Measurements from ENCODE around the gene STARD3NL.

The STARD3NL gene

GRCh38 chr7:38182450-38182849, 4.4 kb downstream of the STARD3NL start:
- Histone ChIP-seq H3K4me2 (no peak overlapping the region), H3K79me2 (ENCODE audit: insufficient read depth, low read depth) (0 out of 2 replicates have a peak, but pooled peaks cover 11% of the 10 kb centered on the region), H3K27ac (no peak overlapping the region)

GRCh38 chr7:38185395-38186307, 7.6 kb downstream of the STARD3NL start:
- no peaks in the 10 kb centered on the region for H4K20me1 ChIP-seq (ENCODE audit: insufficient read depth)
- H2AFZ ChIP-seq (ENCODE audit: low read depth), result no peak overlapping the region
- TF ChIP-seq CTCF (conservative IDR thresholded peaks at IDR 0.05; ENCODE audit: low read depth, low read length), result no peak
- H3K79me2 ChIP-seq (ENCODE audit: insufficient read depth, low read depth), result 0 out of 2 replicates have a peak, but pooled peaks cover 14% of the 10 kb centered on the region
- no peak overlapping the region for H3K27ac ChIP-seq
- no peak overlapping the region for H3K4me2 ChIP-seq
- peaks cover 21% of the 10 kb centered on the region for H3K4me1 ChIP-seq (ENCODE audit: low read depth, poor library complexity, severe bottlenecking)
- H3K4me3 ChIP-seq (IDR thresholded peaks at IDR 0.05; ENCODE audit: insufficient read depth, low read depth, low read length), result no peak overlapping the region
- H3K36me3 ChIP-seq (ENCODE audit: insufficient read depth), result no peaks in the 10 kb centered on the region
- H3K9ac ChIP-seq, result no peak overlapping the region
- H3K27me3 ChIP-seq (ENCODE audit: insufficient read depth, low read depth), result no peaks in the 10 kb centered on the region

More at GRCh38 chr7:38182450-38182849, 4.4 kb downstream of the STARD3NL start:
- Histone ChIP-seq H2AFZ (ENCODE audit: low read depth) (no peak overlapping the region), H3K36me3 (ENCODE audit: insufficient read depth) (no peaks in the 10 kb centered on the region), H3K9ac (no peak overlapping the region), H3K4me3 (IDR thresholded peaks at IDR 0.05; ENCODE audit: insufficient read depth, low read depth, low read length) (no peak overlapping the region), H4K20me1 (ENCODE audit: insufficient read depth) (no peaks in the 10 kb centered on the region), H3K4me1 (ENCODE audit: low read depth, poor library complexity, severe bottlenecking) (peaks cover 14% of the 10 kb centered on the region), H3K27me3 (ENCODE audit: insufficient read depth, low read depth) (no peaks in the 10 kb centered on the region)
- no peak for TF ChIP-seq CTCF (conservative IDR thresholded peaks at IDR 0.05; ENCODE audit: low read depth, low read length)

GRCh38 chr7:38186593-38187314, 8.7 kb downstream of the STARD3NL start:
- H3K4me3 ChIP-seq (IDR thresholded peaks at IDR 0.05; ENCODE audit: insufficient read depth, low read depth, low read length), result no peak overlapping the region
- H3K4me1 ChIP-seq (ENCODE audit: low read depth, poor library complexity, severe bottlenecking), result peaks cover 22% of the 10 kb centered on the region
- H3K36me3 ChIP-seq (ENCODE audit: insufficient read depth), result no peaks in the 10 kb centered on the region
- H3K79me2 ChIP-seq (ENCODE audit: insufficient read depth, low read depth), result 0 out of 2 replicates have a peak, but pooled peaks cover 14% of the 10 kb centered on the region
- no peak overlapping the region for H3K9ac ChIP-seq
- no peak for TF ChIP-seq CTCF (conservative IDR thresholded peaks at IDR 0.05; ENCODE audit: low read depth, low read length)
- no peaks in the 10 kb centered on the region for H3K27me3 ChIP-seq (ENCODE audit: insufficient read depth, low read depth)
- H2AFZ ChIP-seq (ENCODE audit: low read depth), result no peak overlapping the region
- H3K4me2 ChIP-seq, result no peak overlapping the region
- H4K20me1 ChIP-seq (ENCODE audit: insufficient read depth), result no peaks in the 10 kb centered on the region
- H3K27ac ChIP-seq, result no peak overlapping the region

DNA sequence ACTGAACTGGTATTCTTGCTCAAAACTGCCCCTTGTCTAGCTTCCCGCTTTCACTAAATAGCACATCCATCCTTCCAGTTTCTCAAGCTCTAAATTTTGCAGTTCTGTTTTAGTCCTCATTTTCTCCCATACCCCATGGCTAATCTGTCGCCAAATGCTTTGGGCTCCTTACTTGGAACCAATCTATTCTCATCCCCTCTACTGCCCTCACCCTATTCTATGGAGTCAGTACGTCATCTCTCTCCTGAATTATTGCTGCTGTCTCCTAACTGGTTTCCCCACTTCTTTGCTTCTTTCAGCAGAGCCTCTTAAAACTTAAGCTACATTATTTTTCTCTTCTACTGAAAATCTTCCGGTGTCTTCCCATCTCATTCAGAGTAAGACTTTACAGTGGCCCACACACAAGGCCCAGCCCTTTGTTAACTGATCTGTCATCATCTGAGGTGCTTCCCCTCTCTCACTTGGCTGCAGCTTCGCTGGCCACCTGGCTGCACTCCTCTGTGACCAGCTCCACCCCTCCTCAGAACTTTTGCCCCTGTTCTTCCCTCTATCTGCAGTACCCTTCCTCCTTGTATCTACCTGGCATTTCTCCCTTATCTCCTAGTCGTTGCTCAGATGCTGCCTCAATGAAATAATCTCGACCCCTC, 9.9 kb downstream of the STARD3NL start:
- H3K4me1 ChIP-seq (ENCODE audit: low read depth, poor library complexity, severe bottlenecking), result peaks cover 22% of the 10 kb centered on the region
- no peaks in the 10 kb centered on the region for H3K36me3 ChIP-seq (ENCODE audit: insufficient read depth)
- no peak overlapping the region for H3K4me2 ChIP-seq
- H3K4me3 ChIP-seq (IDR thresholded peaks at IDR 0.05; ENCODE audit: insufficient read depth, low read depth, low read length), result no peak overlapping the region
- H3K27me3 ChIP-seq (ENCODE audit: insufficient read depth, low read depth), result no peaks in the 10 kb centered on the region
- no peak overlapping the region for H3K9ac ChIP-seq
- no peak overlapping the region for H2AFZ ChIP-seq (ENCODE audit: low read depth)
- no peak overlapping the region for H3K27ac ChIP-seq
- 0 out of 2 replicates have a peak, but pooled peaks cover 14% of the 10 kb centered on the region for H3K79me2 ChIP-seq (ENCODE audit: insufficient read depth, low read depth)
- H4K20me1 ChIP-seq (ENCODE audit: insufficient read depth), result no peaks in the 10 kb centered on the region
- TF ChIP-seq CTCF (conservative IDR thresholded peaks at IDR 0.05; ENCODE audit: low read depth, low read length), result no peak

Data from KMS-11 (cell line).